ENCODE results near the gene CCDC30.
"Not testable (repeated sequence)": the region's sequence is repeated elsewhere in the genome, so short reads cannot be mapped to it uniquely, and the experiment has no call there.

CCDC30 gene

DNA sequence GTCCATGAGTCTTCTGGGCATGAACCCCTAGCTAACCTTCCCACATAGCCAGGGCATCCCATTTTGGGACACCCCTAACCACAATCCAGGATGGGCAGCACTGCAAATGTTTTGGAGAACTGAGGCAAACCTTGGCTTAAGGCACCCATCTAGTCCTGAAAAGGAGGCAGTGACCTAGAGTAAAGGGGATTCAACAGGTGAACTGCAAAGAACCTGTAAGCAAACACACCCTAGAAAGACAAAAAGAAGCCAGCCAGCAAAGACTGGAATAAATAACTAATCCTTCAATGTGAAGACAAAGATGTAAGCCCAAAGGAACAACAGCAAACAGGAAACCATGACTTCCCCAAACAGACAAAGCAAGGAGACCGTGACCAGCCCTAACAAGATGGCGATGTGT is 138.4 kb downstream of the CCDC30 start:
- no peak for DNase-seq
- intact Hi-C loops (cut with DNase I): no loop called here

DNA sequence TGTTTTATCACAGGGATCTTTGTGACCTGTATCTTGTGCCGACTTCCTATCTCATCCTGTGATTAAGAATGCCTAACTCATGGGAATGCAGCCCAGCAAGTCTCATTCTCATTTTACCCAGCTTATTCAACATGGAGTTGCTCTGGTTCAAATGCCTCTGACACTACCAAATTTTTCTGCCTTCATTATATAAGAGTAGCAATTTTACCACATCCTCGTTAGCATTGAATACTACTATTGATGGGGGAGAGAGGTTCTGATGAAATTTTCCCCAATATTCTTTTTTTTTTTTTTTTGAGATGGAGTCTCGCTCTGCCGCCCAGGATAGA is 150.7 kb downstream of the CCDC30 start:
- intact Hi-C loops (cut with DNase I): no loop called here

DNA sequence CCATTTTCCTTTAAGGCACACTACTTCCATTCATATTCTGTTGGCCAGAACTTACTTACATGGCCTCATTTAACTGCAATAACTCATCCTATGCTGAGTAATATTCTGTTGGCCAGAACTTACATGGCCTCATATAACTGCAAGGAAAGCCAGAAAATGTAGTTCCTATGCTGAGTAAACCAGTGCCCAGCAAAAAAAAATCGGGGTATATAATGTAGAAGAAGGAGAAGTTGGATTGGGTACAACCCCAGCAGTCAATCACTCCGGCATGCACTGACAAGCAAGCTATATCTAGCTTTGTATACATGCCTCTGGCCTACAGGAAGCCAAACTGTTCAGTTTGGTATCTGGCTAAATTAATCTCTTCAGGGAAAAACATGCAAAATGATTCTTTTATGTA is 155.8 kb downstream of the CCDC30 start:
- intact Hi-C loops (cut with DNase I): no loop called here
- DNase-seq: no peak

More for the DNA sequence above, 150.7 kb downstream of the CCDC30 start:
- DNase-seq: no peak

DNA sequence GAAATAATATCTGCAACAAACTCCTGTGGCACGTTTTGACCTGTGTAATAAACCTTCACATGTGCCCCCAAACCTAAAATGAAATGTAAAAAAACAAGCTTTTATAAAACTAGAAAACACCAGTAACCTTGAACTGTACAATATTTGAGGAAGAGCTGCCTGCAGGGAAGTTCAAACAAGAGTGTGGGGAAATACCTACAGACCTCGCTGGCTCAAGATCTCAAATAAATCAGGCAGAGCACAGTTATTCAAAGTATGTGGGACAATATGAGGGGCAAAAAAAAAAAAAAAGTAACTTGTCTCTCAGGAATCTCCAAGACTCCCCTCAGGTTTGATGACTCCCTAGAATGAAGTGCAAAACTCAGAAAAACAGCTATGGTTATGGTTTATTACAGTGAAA is 157.2 kb downstream of the CCDC30 start:
- DNase-seq: no peak
- intact Hi-C loops (cut with DNase I): no loop called here

GRCh38 chr1:42621180-42621579 is 158.1 kb downstream of the CCDC30 start:
- intact Hi-C loops (cut with DNase I); DNase-seq: not testable (repeated sequence)

DNA sequence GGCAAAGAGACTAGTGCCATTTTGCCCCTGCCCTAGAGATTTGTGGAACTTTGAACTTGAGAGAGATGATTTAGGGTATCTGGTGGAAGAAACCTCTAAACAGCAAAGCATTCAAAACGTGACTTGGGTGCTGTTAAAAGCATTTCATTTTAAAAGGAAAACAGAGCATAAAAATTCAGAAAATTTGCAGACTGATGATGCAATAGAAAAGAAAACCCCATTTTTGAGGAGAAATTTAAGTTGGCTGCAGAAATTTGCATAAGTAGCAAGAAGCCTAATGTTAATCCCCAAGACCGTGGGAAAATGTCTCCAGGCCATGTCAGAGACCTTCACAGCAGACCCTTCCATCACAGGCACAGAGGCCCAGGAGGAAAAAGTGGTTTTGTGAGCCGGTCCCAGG is 164.1 kb downstream of the CCDC30 start:
- intact Hi-C loops (cut with DNase I); DNase-seq: not testable (repeated sequence)

- no peak for DNase-seq
- intact Hi-C loops (cut with DNase I): no loop called here
These were observed 176.0 kb downstream of the CCDC30 start for GRCh38 chr1:42639116-42639515.

- no peak for DNase-seq
- intact Hi-C loops (cut with DNase I): no loop called here
These were observed 183.0 kb downstream of the CCDC30 start for GRCh38 chr1:42646056-42646455.

DNA sequence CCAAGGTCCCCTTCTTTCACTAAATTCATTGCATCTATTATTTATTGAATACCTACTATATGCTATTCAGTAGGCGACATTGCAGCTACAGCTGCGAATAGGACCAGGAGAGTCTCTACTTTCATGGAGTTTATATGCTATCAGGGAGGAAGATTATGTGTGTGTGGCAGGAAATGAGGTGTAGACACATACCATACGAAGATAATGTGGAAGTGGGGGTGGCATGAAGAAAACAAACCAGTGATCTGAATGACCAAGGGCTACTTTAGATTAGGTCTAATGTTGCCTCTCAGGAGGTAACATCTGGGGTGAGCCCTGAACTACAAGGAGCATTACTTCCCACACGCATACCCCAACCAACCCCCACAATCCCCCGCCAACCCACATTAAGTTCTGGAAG is 194.1 kb downstream of the CCDC30 start:
- DNase-seq: no peak
- intact Hi-C loops (cut with DNase I): no loop called here

DNA sequence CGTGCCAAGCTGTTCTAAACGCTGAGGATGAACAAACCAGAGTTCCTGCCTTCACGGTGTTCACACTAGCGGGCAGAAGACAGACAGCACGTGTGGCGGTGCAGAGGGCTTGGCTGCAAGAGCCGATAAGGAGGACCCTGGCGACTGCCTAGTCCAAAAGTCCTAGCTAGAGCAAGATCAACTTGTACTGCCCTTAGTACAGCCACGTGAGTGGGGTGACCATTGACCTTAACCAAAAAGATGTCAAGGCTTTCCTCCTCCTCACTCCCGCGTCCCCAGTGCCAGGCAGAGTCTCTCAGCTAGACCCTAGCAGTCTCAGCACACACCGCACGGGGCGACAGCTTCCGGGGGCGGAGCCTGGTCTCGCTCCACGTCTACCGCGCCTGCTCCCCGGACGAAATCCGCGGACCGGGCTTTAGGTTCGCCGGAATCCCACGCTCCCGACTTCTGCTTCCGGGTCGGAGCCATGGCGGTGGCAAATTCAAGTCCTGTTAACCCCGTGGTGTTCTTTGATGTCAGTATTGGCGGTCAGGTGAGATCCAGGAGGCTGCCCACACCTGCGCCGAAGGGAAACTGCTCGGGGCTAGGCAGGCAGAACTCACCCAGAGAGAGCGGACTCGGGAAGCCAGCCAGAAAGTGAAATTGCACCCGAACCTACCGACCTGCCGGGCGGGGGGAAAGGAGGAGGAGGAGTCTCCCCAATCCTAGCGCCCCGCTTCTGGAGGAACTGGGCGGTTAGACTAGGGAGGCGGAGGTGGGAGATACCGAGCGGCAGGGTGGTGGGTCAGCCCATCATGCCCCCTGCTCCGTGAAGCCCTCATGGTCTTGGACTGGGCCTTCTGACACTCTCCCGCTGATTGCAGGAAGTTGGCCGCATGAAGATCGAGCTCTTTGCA is 195.1 kb downstream of the CCDC30 start, which contains the start of gene PPIH:
PPIH (plus strand) TSS at position 443 of the 896 bp plus-strand sequence; CDS start at position 467, 24 bp downstream.
- intact Hi-C loops (cut with DNase I): no loop called here
- peak; percentile 93 to 98 (median 97) for DNase-seq

DNA sequence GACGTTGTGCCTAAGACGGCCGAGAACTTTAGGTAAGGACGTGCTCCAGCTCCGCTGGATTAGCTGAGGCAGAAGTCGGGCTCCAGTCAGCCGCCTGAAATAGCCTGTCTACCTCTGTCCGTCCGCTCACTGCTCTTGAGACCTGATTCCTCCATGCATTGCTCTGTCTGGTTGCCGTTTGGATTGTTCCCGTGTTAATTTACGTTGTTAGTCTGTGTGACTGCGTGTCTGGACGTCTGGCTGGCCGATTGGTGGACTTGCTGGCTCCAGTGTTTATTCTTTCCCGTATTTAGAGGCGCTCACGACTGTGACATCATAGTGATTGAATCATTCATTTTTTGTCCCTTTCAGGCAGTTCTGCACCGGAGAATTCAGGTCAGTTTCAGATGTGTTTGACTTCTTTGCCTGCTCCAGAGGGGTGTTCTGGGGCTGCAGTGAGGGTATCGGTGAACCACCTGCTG is 195.8 kb downstream of the CCDC30 start:
- peak in 1 of 42 donors; percentile 32 for DNase-seq

DNA sequence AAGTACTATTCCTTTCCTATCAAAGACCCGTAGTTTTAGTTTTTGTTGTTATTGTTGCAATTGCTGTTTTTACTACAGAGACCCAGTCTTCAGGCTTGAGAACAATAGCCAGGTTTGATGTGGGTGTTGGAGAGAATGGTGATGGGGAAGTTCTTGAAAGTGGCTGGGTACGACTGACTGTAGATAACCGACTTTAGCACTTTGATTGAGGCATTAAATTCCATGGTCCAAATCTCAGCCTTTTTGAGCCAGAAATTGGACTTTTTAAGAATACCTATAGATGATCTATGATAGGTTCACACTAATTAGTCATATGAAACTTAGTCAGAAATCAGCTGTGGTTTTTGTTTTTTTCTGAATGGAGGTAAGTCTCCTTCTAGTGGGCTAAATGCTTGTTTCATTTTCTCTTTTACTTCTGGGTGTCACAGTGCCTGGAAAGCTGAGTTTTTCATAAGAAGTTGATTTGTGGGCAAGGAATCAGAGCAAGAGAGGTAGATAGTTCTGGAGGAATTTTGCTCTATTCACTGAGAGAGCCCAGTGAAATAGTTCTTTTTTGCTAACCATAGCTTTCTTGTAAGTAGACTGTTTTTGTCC is 197.9 kb downstream of the CCDC30 start:
- DNase-seq: no peak
- intact Hi-C loops (cut with DNase I): no loop called here

More for the DNA sequence above, 195.8 kb downstream of the CCDC30 start:
- intact Hi-C loops (cut with DNase I): no loop called here

- DNase-seq: no peak
- intact Hi-C loops (cut with DNase I): no loop called here
These were observed 206.8 kb downstream of the CCDC30 start for GRCh38 chr1:42669936-42670335.

- DNase-seq: no peak
- intact Hi-C loops (cut with DNase I): no loop called here
These were observed 207.3 kb downstream of the CCDC30 start for GRCh38 chr1:42670425-42670824.

DNA sequence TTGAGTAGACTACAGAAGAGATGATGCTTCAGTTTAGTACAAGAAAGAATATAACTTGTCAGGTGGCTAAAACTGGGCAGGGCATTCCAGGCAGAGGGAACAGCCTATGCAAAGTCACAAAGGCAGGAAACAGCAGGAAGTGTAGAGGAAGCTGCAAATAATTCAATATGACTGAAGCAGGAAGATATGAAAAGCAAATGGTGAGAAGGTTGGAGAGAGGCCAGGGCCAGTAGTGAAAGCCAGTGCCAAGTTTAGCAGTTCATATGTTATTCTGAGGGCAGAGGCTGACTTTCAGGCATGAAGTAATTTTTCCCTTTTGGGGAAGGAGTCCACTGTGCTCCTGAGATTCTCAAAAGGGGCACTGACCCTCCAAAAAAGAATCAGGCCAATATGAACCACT is 211.1 kb downstream of the CCDC30 start:
- DNase-seq: no peak
- intact Hi-C loops (cut with DNase I): no loop called here

DNA sequence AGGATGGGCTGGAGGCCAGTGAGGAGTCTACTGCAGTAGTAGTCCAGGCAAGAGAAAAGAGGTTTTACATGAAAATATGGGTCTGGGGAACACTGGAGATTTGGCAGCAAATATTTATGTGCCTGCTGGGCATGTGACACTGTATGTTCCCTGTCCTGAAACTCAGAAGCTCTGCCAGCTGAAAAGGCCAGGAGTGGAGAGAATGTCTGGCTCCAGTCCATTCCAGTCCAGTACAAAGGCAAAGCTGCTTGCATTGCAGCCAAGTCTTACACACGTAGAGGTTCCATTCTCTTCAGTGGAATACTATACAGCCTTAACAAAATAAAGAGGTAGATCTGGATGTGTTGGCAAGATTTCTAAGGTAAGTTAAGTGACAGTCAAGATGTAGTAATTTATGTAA is 211.6 kb downstream of the CCDC30 start:
- intact Hi-C loops (cut with DNase I): no loop called here

GRCh38 chr1:42675467-42675866 is 212.4 kb downstream of the CCDC30 start:
- intact Hi-C loops (cut with DNase I): no loop called here
- no peak for DNase-seq

More for the DNA sequence above, 211.6 kb downstream of the CCDC30 start:
- DNase-seq: no peak

GRCh38 chr1:42676534-42677087 is 213.5 kb downstream of the CCDC30 start:
- intact Hi-C loops (cut with DNase I): no loop called here
- DNase-seq: no peak

GRCh38 chr1:42679364-42679983 is 216.4 kb downstream of the CCDC30 start:
- peak in 6 of 42 donors; percentile 11 to 33 (median 17) for DNase-seq
- intact Hi-C loops (cut with DNase I): no loop called here

GRCh38 chr1:42680055-42680454 is 217.0 kb downstream of the CCDC30 start:
- DNase-seq: no peak

More at GRCh38 chr1:42680055-42680454, 217.0 kb downstream of the CCDC30 start:
- intact Hi-C loops (cut with DNase I): loop anchor here (5.0 kb wide), 1 partner anchor 87 kb away; the partner anchor contains the start of genes C1orf50 and P3H1
